IPS DF 4.7 (cell line): ENCODE measurements around the gene MED15.
"Not testable (repeated sequence)": the region's sequence is repeated elsewhere in the genome, so short reads cannot be mapped to it uniquely, and the experiment has no call there.

Experiments used
- DNase-seq: peaks from one replicate; pipeline ENCODE4 v3.0.0-alpha.2; 2013; ENCODE audit warnings: low spot score; ENCODE audit errors: extremely low read depth

Gene MED15

GRCh38 chr22:20530368-20531153, 23.2 kb downstream of the MED15 start:
- no peak for DNase-seq

- no peak for DNase-seq
Measured at GRCh38 chr22:20531154-20531403, 23.7 kb downstream of the MED15 start.

- DNase-seq = no peak
Measured at GRCh38 chr22:20531404-20532201, 24.2 kb downstream of the MED15 start.

- no peak for DNase-seq
Measured at GRCh38 chr22:20532256-20532993, 25.0 kb downstream of the MED15 start.

GRCh38 chr22:20533095-20533878, 25.9 kb downstream of the MED15 start:
- DNase-seq = no peak

GRCh38 chr22:20533879-20534265, 26.5 kb downstream of the MED15 start:
- no peak for DNase-seq

GRCh38 chr22:20536590-20537324, 29.3 kb downstream of the MED15 start:
- no peak for DNase-seq

GRCh38 chr22:20537325-20537756, 29.9 kb downstream of the MED15 start:
- DNase-seq = no peak

GRCh38 chr22:20537983-20538382, 30.6 kb downstream of the MED15 start:
- DNase-seq = no peak

- not testable (repeated sequence) for DNase-seq
Measured at GRCh38 chr22:20538875-20539274, 31.5 kb downstream of the MED15 start.

GRCh38 chr22:20542055-20542454, 34.6 kb downstream of the MED15 start:
- DNase-seq = no peak

GRCh38 chr22:20542736-20543135, 35.3 kb downstream of the MED15 start:
- DNase-seq = no peak

- DNase-seq = not testable (repeated sequence)
Measured at GRCh38 chr22:20545318-20545634, 37.9 kb downstream of the MED15 start.

GRCh38 chr22:20545681-20546521, 38.5 kb downstream of the MED15 start:
- no peak for DNase-seq

- no peak for DNase-seq
Measured at GRCh38 chr22:20546541-20546950, 39.1 kb downstream of the MED15 start.

- no peak for DNase-seq
Measured at GRCh38 chr22:20547029-20547428, 39.6 kb downstream of the MED15 start.

GRCh38 chr22:20548806-20549205, 41.4 kb downstream of the MED15 start:
- DNase-seq = no peak

- DNase-seq = no peak
Measured at GRCh38 chr22:20549232-20549841, 41.9 kb downstream of the MED15 start.

GRCh38 chr22:20550057-20550817, 42.8 kb downstream of the MED15 start:
- DNase-seq = no peak
